GM23338 (cell line): ENCODE data around the gene ARID3B. TPM values are rescaled to one million over a fixed set of nuclear protein-coding genes. Genes with fewer than 3 reads are reported as not detected.

Source experiments
- ATAC-seq: fragments of 200-7000 bp; cut with Tn5 transposase; 3 replicates; pipeline ENCODE4 v1.9.1; 2020
- DNase-seq: peaks from one replicate; pipeline ENCODE4 v3.0.0-alpha.2; 2015; ENCODE audit warnings: low spot score
- H2AFZ ChIP-seq: fragments of 200-600 bp; sonication (generic); 2 replicates; pipeline ENCODE4 v1.8.0; 2016; ENCODE audit warnings: antibody characterized with exemption, mild to moderate bottlenecking, moderate library complexity
- H3F3A ChIP-seq: fragments of 200-600 bp; sonication (generic); replicated peaks from 2 replicates; pipeline ENCODE4 v1.8.0; 2017; ENCODE audit warnings: antibody characterized with exemption, mixed run types, low read depth
- H3K27ac ChIP-seq: fragments of 200-600 bp; sonication (generic); 2 replicates; pipeline ENCODE4 v1.6.1; 2016; ENCODE audit warnings: low read depth
- H3K27me3 ChIP-seq: fragments of 200-600 bp; sonication (generic); 2 replicates; pipeline ENCODE4 v1.8.0; 2016; ENCODE audit warnings: mild to moderate bottlenecking, mixed run types, moderate library complexity; ENCODE audit not compliant: insufficient read depth
- H3K36me3 ChIP-seq: fragments of 200-600 bp; sonication (generic); 2 replicates; pipeline ENCODE4 v1.8.0; 2016; ENCODE audit warnings: mild to moderate bottlenecking; ENCODE audit not compliant: insufficient read depth
- H3K4me1 ChIP-seq: fragments of 200-600 bp; sonication (generic); 2 replicates; pipeline ENCODE4 v1.8.0; 2016; ENCODE audit warnings: mild to moderate bottlenecking, moderate library complexity; ENCODE audit not compliant: insufficient read depth
- H3K4me2 ChIP-seq: fragments of 200-600 bp; sonication (generic); 2 replicates; pipeline ENCODE4 v1.7.1; 2017; ENCODE audit warnings: mixed run types
- H3K4me3 ChIP-seq: fragments of 200-600 bp; sonication (generic); 2 replicates; pipeline ENCODE4 v1.6.1; 2016; ENCODE audit warnings: mixed run types
- H3K79me2 ChIP-seq: fragments of 200-600 bp; sonication (generic); replicated peaks from 2 replicates; pipeline ENCODE4 v1.8.0; 2017; ENCODE audit warnings: mild to moderate bottlenecking; ENCODE audit not compliant: insufficient read depth
- H3K9me2 ChIP-seq: fragments of 200-600 bp; sonication (generic); 2 replicates; pipeline ENCODE4 v1.8.0; 2017; ENCODE audit not compliant: insufficient read depth
- H4K20me1 ChIP-seq: fragments of 200-600 bp; sonication (generic); replicated peaks from 2 replicates; pipeline ENCODE4 v1.8.0; 2017; ENCODE audit warnings: mild to moderate bottlenecking; ENCODE audit not compliant: insufficient read depth
- H3K27ac Mint-ChIP-seq: 2 replicates; pipeline ENCODE4 v1.8.0; 2020; ENCODE audit warnings: inconsistent platforms, mild to moderate bottlenecking, moderate library complexity, mixed read lengths
- H3K27me3 Mint-ChIP-seq: 3 replicates; pipeline ENCODE4 v1.8.0; 2022; ENCODE audit warnings: low read depth, mild to moderate bottlenecking, moderate library complexity, mixed read lengths, inconsistent platforms; ENCODE audit not compliant: insufficient read depth, poor library complexity
- H3K36me3 Mint-ChIP-seq: 3 replicates; pipeline ENCODE4 v1.8.0; 2021; ENCODE audit warnings: low read depth, mild to moderate bottlenecking, inconsistent platforms, moderate library complexity, mixed read lengths
- H3K4me1 Mint-ChIP-seq: 3 replicates; pipeline ENCODE4 v1.8.0; 2020; ENCODE audit warnings: mild to moderate bottlenecking, inconsistent platforms, mixed read lengths
- H3K4me3 Mint-ChIP-seq: 3 replicates; pipeline ENCODE4 v1.8.0; 2021; ENCODE audit warnings: moderate library complexity, mild to moderate bottlenecking, inconsistent platforms, mixed read lengths
- H3K9me3 Mint-ChIP-seq: 3 replicates; pipeline ENCODE4 v1.8.0; 2020; ENCODE audit warnings: moderate library complexity, mild to moderate bottlenecking, inconsistent platforms, mixed read lengths
- CREB1 ChIP-seq: fragments of 250-450 bp; sonication (Bioruptor Pico); IDR thresholded peaks from 2 replicates; pipeline ENCODE4 v1.5.0; 2020; ENCODE audit warnings: low read depth, mild to moderate bottlenecking, moderate library complexity
- ETS1 ChIP-seq: IDR thresholded peaks from 2 replicates; pipeline ENCODE4 v1.6.1; 2016; ENCODE audit warnings: antibody characterized with exemption
- EZH2 ChIP-seq: fragments of 200-600 bp; sonication (generic); IDR thresholded peaks from one replicate; pipeline ENCODE4 v1.8.0; 2017; ENCODE audit warnings: antibody characterized with exemption, mild to moderate bottlenecking, low read depth; ENCODE audit not compliant: unreplicated experiment
- EZH2phosphoT487 ChIP-seq: fragments of 200-600 bp; sonication (generic); IDR thresholded peaks from one replicate; pipeline ENCODE4 v1.8.1; 2018; ENCODE audit warnings: antibody characterized with exemption; ENCODE audit not compliant: unreplicated experiment
- JUNB ChIP-seq: IDR thresholded peaks from one replicate; pipeline ENCODE4 v1.6.1; 2016; ENCODE audit warnings: antibody characterized with exemption; ENCODE audit not compliant: unreplicated experiment
- NANOG ChIP-seq: IDR thresholded peaks from 2 replicates; pipeline ENCODE4 v1.6.1; 2016; ENCODE audit warnings: antibody characterized with exemption, borderline replicate concordance
- POLR2AphosphoS5 ChIP-seq: IDR thresholded peaks from 2 replicates; pipeline ENCODE4 v1.6.1; 2016; ENCODE audit warnings: antibody characterized with exemption, low read depth
- ZNF331 ChIP-seq: fragments of 250-450 bp; sonication (Bioruptor Pico); IDR thresholded peaks from 2 replicates; pipeline ENCODE4 v1.5.0; 2020; ENCODE audit warnings: low read depth, mild to moderate bottlenecking, moderate library complexity
- polyA plus RNA-seq: library from polyadenylated mRNA; unstranded; fragments of >200 nt; fragmentation: Nextera tagmentation; extraction: Ambion mirVana; gene quantifications from 2 replicates; pipeline ENCODE4 v1.2.1, GENCODE V29; 2016
- total RNA-seq: library from RNA; depleted of rRNA; stranded (reverse); fragments of >200 nt; shearing (Covaris generic); gene quantifications from 2 replicates; pipeline ENCODE4 v1.2.3, GENCODE V29; 2014
- TF ChIP-seq, protein P1 (sequence below), 2 experiments: fragments of 200-600 bp in 1 of 2; sonication (generic) in 1 of 2; conservative IDR thresholded peaks; 2 replicates each; pipeline versions ENCODE4 v1.5.1 to v1.6.1; 2016 to 2017; ENCODE audit warnings: antibody characterized with exemption in 2 of 2, low read depth in 2 of 2, mild to moderate bottlenecking in 2 of 2, moderate library complexity in 1 of 2
- TF ChIP-seq, protein P2 (sequence below): IDR thresholded peaks from one replicate; pipeline ENCODE4 v1.6.1; 2018; ENCODE audit warnings: antibody characterized with exemption; ENCODE audit not compliant: unreplicated experiment

Gene ARID3B
- total and polyA plus RNA-seq, 2 experiments from 2014 or later = 65.5 to 147 TPM

GRCh38 chr15:74608786-74609185 lies 67.8 kb downstream of the ARID3B start:
- Mint-ChIP-seq H3K4me3 (no peak overlapping the region), H3K4me1 (no peaks in the 10 kb centered on the region), H3K27me3 (peaks cover 12% of the 10 kb centered on the region), H3K9me3 (no peaks in the 10 kb centered on the region), H3K36me3 (no peaks in the 10 kb centered on the region), H3K27ac (no peak overlapping the region)
- Histone ChIP-seq H3K27ac (no peak overlapping the region), H3K9me2 (no peaks in the 10 kb centered on the region), H3K4me2 (no peak overlapping the region), H3K4me1 (no peaks in the 10 kb centered on the region), H3K36me3 (no peaks in the 10 kb centered on the region), H3K4me3 (no peak overlapping the region), H3K27me3 (peaks cover 10% of the 10 kb centered on the region; the same call in 1 of the 2 replicates), H3F3A (no peaks in the 10 kb centered on the region), H2AFZ (no peak overlapping the region), H3K79me2 (no peaks in the 10 kb centered on the region), H4K20me1 (no peaks in the 10 kb centered on the region; the same call in 1 of the 2 replicates)
- DNase-seq (no peak), ATAC-seq (no peak)
- TF ChIP-seq EZH2 (no peak), ETS1 (no peak), JUNB (no peak)
- TF ChIP-seq, protein P1, sequence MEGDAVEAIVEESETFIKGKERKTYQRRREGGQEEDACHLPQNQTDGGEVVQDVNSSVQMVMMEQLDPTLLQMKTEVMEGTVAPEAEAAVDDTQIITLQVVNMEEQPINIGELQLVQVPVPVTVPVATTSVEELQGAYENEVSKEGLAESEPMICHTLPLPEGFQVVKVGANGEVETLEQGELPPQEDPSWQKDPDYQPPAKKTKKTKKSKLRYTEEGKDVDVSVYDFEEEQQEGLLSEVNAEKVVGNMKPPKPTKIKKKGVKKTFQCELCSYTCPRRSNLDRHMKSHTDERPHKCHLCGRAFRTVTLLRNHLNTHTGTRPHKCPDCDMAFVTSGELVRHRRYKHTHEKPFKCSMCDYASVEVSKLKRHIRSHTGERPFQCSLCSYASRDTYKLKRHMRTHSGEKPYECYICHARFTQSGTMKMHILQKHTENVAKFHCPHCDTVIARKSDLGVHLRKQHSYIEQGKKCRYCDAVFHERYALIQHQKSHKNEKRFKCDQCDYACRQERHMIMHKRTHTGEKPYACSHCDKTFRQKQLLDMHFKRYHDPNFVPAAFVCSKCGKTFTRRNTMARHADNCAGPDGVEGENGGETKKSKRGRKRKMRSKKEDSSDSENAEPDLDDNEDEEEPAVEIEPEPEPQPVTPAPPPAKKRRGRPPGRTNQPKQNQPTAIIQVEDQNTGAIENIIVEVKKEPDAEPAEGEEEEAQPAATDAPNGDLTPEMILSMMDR (conservative IDR thresholded peaks at IDR 0.05; ENCODE audit: low read depth in 2 of 2) = no peak
- TF ChIP-seq, protein P2, sequence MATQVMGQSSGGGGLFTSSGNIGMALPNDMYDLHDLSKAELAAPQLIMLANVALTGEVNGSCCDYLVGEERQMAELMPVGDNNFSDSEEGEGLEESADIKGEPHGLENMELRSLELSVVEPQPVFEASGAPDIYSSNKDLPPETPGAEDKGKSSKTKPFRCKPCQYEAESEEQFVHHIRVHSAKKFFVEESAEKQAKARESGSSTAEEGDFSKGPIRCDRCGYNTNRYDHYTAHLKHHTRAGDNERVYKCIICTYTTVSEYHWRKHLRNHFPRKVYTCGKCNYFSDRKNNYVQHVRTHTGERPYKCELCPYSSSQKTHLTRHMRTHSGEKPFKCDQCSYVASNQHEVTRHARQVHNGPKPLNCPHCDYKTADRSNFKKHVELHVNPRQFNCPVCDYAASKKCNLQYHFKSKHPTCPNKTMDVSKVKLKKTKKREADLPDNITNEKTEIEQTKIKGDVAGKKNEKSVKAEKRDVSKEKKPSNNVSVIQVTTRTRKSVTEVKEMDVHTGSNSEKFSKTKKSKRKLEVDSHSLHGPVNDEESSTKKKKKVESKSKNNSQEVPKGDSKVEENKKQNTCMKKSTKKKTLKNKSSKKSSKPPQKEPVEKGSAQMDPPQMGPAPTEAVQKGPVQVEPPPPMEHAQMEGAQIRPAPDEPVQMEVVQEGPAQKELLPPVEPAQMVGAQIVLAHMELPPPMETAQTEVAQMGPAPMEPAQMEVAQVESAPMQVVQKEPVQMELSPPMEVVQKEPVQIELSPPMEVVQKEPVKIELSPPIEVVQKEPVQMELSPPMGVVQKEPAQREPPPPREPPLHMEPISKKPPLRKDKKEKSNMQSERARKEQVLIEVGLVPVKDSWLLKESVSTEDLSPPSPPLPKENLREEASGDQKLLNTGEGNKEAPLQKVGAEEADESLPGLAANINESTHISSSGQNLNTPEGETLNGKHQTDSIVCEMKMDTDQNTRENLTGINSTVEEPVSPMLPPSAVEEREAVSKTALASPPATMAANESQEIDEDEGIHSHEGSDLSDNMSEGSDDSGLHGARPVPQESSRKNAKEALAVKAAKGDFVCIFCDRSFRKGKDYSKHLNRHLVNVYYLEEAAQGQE = no peak

GRCh38 chr15:74609938-74610301 lies 68.9 kb downstream of the ARID3B start:
- Histone ChIP-seq H3K27me3 (peaks cover 13% of the 10 kb centered on the region; the same call in 1 of the 2 replicates), H3K36me3 (no peaks in the 10 kb centered on the region), H2AFZ (no peak overlapping the region), H3K4me2 (no peak overlapping the region), H3K9me2 (no peaks in the 10 kb centered on the region), H4K20me1 (no peaks in the 10 kb centered on the region; the same call in 1 of the 2 replicates), H3K4me1 (no peaks in the 10 kb centered on the region), H3K27ac (no peak overlapping the region), H3K79me2 (no peaks in the 10 kb centered on the region), H3K4me3 (no peak overlapping the region), H3F3A (no peaks in the 10 kb centered on the region; the same call in 1 of the 2 replicates)
- no peaks in the 10 kb centered on the region; the same call in 2 of the 3 replicates for H3K4me1 Mint-ChIP-seq
- no peaks in the 10 kb centered on the region for H3K36me3 Mint-ChIP-seq
- DNase-seq = no peak
- H3K27me3 Mint-ChIP-seq = peaks cover 16% of the 10 kb centered on the region
- no peak overlapping the region for H3K27ac Mint-ChIP-seq
- ATAC-seq = no peak
- TF ChIP-seq EZH2phosphoT487 = no peak
- TF ChIP-seq NANOG = no peak
- TF ChIP-seq CREB1 = no peak
- TF ChIP-seq ZNF331 (CRISPR knock-in tag) = no peak
- no peak for TF ChIP-seq POLR2AphosphoS5
- TF ChIP-seq JUNB = no peak
- H3K9me3 Mint-ChIP-seq = no peaks in the 10 kb centered on the region
- no peak overlapping the region for H3K4me3 Mint-ChIP-seq
